Left ventricle myocardium superior (tissue), 1 donor: ENCODE measurements around the gene PRAMEF26. TPM values are rescaled to one million over a fixed set of nuclear protein-coding genes. Genes with fewer than 3 reads are reported as not detected.
"Not testable (repeated sequence)": the region's sequence is repeated elsewhere in the genome, so short reads cannot be mapped to it uniquely, and the experiment has no call there.

Experiments
- ATAC-seq: fragments of 200-7000 bp; cut with Tn5 transposase; one replicate; pipeline ENCODE4 v1.9.1; 2020; ENCODE audit warnings: mild to moderate bottlenecking, moderate library complexity
- DNase-seq: peaks from one replicate; pipeline ENCODE4 v3.0.0-alpha.2; 2020
- intact Hi-C: fragments of 100-400 bp; cut with micrococcal nuclease; formaldehyde crosslinking; loops from one replicate; pipeline ENCODE4 v1.11.0; 2022
- long read RNA-seq: library from polyadenylated mRNA; unstranded; transcript quantifications from one replicate; pipeline ENCODE4 v2.0.0, GENCODE V29; 2021
- total RNA-seq: library from RNA; stranded (reverse); fragmentation: NEBNext Ultra II Directional; extraction: Animal tissue kit (Norgen Biotek cat#: 25700); gene quantifications from one replicate; pipeline ENCODE4 v1.2.1, GENCODE V29; 2021
- donor health status: DM: no; HTN: yes; CAD: no; lungs with severe emphysema.

Gene PRAMEF26
- total RNA-seq, result not detected
- long read RNA-seq, result 0 reads

GRCh38 chr1:13155909-13156308 is at the start of gene PRAMEF26:
TSS of gene PRAMEF26 (minus strand) at chr1:13156009. CDS start at chr1:13153095, 2,914 bp downstream.
- ATAC-seq, DNase-seq, intact Hi-C loops: not testable (repeated sequence)

- intact Hi-C loops, ATAC-seq, DNase-seq: not testable (repeated sequence)
These were observed 45.5 kb upstream of the PRAMEF26 start, which contains the start of gene PRAMEF13 for GRCh38 chr1:13201309-13201708. TSS of gene PRAMEF13 (minus strand) at chr1:13201409. CDS start at chr1:13199589, 1,820 bp downstream.

GRCh38 chr1:13171548-13171947 is 15.7 kb upstream of the PRAMEF26 start, which contains the start of gene PRAMEF9:
TSS of gene PRAMEF9 (plus strand) at chr1:13171848. CDS start at chr1:13175281, 3,433 bp downstream.
- ATAC-seq, intact Hi-C loops, DNase-seq: not testable (repeated sequence)

- ATAC-seq, intact Hi-C loops, DNase-seq: not testable (repeated sequence)
These were observed 9.7 kb upstream of the PRAMEF26 start, which contains the start of gene HNRNPCL4 for GRCh38 chr1:13165531-13165930. TSS of gene HNRNPCL4 (minus strand) at chr1:13165631. CDS start at chr1:13165467, 164 bp downstream.

- intact Hi-C loops, ATAC-seq, DNase-seq: not testable (repeated sequence)
These were observed 39.1 kb downstream of the PRAMEF26 start, which contains the start of gene HNRNPCL2 for GRCh38 chr1:13116754-13117153. TSS of gene HNRNPCL2 (minus strand) at chr1:13116854. CDS start at chr1:13116400, 454 bp downstream.

Other genes with a start within 250 kb of the PRAMEF26 start
- gene PRAMEF7, start 239.4 kb downstream of the PRAMEF26 start, total RNA-seq, result not detected
- gene PRAMEF6, start 208.4 kb downstream of the PRAMEF26 start, total RNA-seq, result not detected
- not detected for gene PRAMEF27, start 99.4 kb downstream of the PRAMEF26 start, total RNA-seq
- gene HNRNPCL3, start 95.2 kb downstream of the PRAMEF26 start, total RNA-seq, result not detected
- gene PRAMEF25, start 85.2 kb downstream of the PRAMEF26 start, total RNA-seq, result not detected
- gene HNRNPCL2, start 39.2 kb downstream of the PRAMEF26 start, total RNA-seq, result not detected
- gene HNRNPCL4, start 9.6 kb upstream of the PRAMEF26 start, total RNA-seq, result not detected
- gene PRAMEF9, start 15.8 kb upstream of the PRAMEF26 start, total RNA-seq, result not detected
- not detected for gene PRAMEF13, start 45.4 kb upstream of the PRAMEF26 start, total RNA-seq
- not detected for gene PRAMEF18, start 70.1 kb upstream of the PRAMEF26 start, total RNA-seq
- gene PRAMEF5, start 98.2 kb upstream of the PRAMEF26 start, total RNA-seq, result not detected
- gene PRAMEF8, start 129.1 kb upstream of the PRAMEF26 start, total RNA-seq, result not detected
- not detected for gene PRAMEF33, start 147.5 kb upstream of the PRAMEF26 start, total RNA-seq
- not detected for gene PRAMEF15, start 159.6 kb upstream of the PRAMEF26 start, total RNA-seq
- not detected for gene PRAMEF14, start 191.1 kb upstream of the PRAMEF26 start, total RNA-seq
- not detected for gene PRAMEF19, start 215.9 kb upstream of the PRAMEF26 start, total RNA-seq
- gene PRAMEF17, start 233.6 kb upstream of the PRAMEF26 start, total RNA-seq, result not detected